BLaER1 treated with 17β-estradiol and CSF1 and Interleukin-3, amounts not matched to agents 10 nM and 100 nM (cell line): ENCODE results near the gene GYPC.
"Not testable (repeated sequence)": the region's sequence is repeated elsewhere in the genome, so short reads cannot be mapped to it uniquely, and the experiment has no call there.

Experiments
- H3K27ac ChIP-seq, 11 experiments: shearing (Covaris generic); formaldehyde crosslinking; 2 replicates each; pipeline ENCODE4 v1.8.1; 2022
- H3K27me3 ChIP-seq, 11 experiments: shearing (Covaris generic); formaldehyde crosslinking; 2 replicates each; pipeline ENCODE4 v1.8.1; 2022
- H3K36me3 ChIP-seq, 11 experiments: shearing (Covaris generic); formaldehyde crosslinking; 2 replicates each; pipeline ENCODE4 v1.8.1; 2022
- H3K4me1 ChIP-seq, 10 experiments: shearing (Covaris generic); formaldehyde crosslinking; 2 replicates each; pipeline ENCODE4 v1.8.1; 2022
- H3K4me2 ChIP-seq, 11 experiments: shearing (Covaris generic); formaldehyde crosslinking; 2 replicates each; pipeline ENCODE4 v1.8.1; 2022
- H3K4me3 ChIP-seq, 10 experiments: shearing (Covaris generic); formaldehyde crosslinking; 2 replicates each; pipeline ENCODE4 v1.8.1; 2022
- H3K9ac ChIP-seq, 11 experiments: shearing (Covaris generic); formaldehyde crosslinking; 2 replicates each; pipeline ENCODE4 v1.8.1; 2022
- H3K9me3 ChIP-seq, 11 experiments: shearing (Covaris generic); formaldehyde crosslinking; replicated peaks in 1 of 11; 2 replicates each; pipeline ENCODE4 v1.8.1; 2022
- H4K20me1 ChIP-seq, 11 experiments: shearing (Covaris generic); formaldehyde crosslinking; 2 replicates each; pipeline ENCODE4 v1.8.1; 2022
- Cebpa-rat ChIP-seq, 11 experiments: shearing (Covaris generic); IDR thresholded peaks; 2 replicates each; pipeline ENCODE4 v1.8.1; 2022

Gene GYPC

DNA sequence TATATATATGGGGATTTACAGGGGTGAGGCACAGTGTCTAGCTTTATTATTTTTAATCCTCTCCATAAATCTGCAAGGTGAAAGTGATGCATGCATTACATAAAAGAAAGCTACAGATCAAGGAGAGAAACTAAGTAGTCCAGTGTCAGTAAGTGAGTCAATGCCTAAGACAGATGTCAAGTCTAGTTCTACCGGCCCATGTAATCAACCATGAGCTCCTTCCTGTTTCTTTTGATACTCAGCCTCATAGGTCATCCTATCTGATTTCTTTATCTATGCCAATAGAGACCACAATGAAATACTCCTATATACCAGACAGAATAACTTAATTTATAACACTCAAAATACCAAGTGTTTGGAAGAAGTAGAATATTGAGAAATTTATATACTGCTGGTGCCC, 20.2 kb upstream of the GYPC start:
- no peak for TF ChIP-seq Cebpa-rat (IDR thresholded peaks at IDR 0.05)
- peaks cover 18 to 53% (median 36%) of the 10 kb centered on the region in 10 experiments for H3K4me1 ChIP-seq
- no peaks in the 10 kb centered on the region; a peak in 1 of 22 replicates for H3K9me3 ChIP-seq
- no peaks in the 10 kb centered on the region for H3K27me3 ChIP-seq
- H3K4me3 ChIP-seq, result no peak overlapping the region
- H4K20me1 ChIP-seq, result no peaks in the 10 kb centered on the region
- H3K36me3 ChIP-seq, result no peaks in the 10 kb centered on the region
- H3K27ac ChIP-seq, result peak overlapping the region in 5 of 11 experiments; percentile 28 to 72 (median 45); a peak in 5 of 22 replicates
- peak overlapping the region in 5 of 11 experiments; percentile 39 to 82 (median 67); a peak in 10 of 22 replicates for H3K4me2 ChIP-seq
- H3K9ac ChIP-seq, result no peak overlapping the region

DNA sequence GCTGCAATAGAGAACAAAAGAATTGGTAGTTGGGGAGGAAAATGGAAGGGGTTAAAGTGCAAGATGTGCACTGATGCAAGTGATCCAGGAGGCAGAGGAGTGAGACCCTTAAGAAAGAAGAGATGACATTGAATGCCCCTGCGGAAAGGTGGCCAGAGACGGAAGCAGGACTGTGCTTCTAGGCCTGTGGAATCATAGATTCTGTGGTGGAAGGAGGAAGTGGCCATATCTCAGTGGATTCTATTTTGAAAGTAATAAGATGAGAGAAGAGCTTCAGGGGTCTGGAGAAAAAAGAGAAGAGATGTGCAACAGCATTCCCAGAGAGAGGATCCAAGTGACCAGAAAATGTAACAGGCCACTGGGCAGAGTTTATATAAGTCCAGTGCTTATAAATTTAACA, 18.6 kb upstream of the GYPC start:
- Histone ChIP-seq H3K36me3 (no peaks in the 10 kb centered on the region), H3K9me3 (no peaks in the 10 kb centered on the region; a peak in 1 of 22 replicates), H3K27ac (peak overlapping the region in 7 of 11 experiments; percentile 11 to 63 (median 45); a peak in 10 of 22 replicates), H3K4me3 (no peak overlapping the region), H3K27me3 (no peaks in the 10 kb centered on the region), H3K4me2 (peak overlapping the region; percentile 14 to 78 (median 44)), H3K4me1 (peaks cover 18 to 52% (median 36%) of the 10 kb centered on the region in 10 experiments), H3K9ac (no peak overlapping the region; a peak in 1 of 22 replicates), H4K20me1 (no peaks in the 10 kb centered on the region)
- TF ChIP-seq Cebpa-rat (IDR thresholded peaks at IDR 0.05), result no peak

DNA sequence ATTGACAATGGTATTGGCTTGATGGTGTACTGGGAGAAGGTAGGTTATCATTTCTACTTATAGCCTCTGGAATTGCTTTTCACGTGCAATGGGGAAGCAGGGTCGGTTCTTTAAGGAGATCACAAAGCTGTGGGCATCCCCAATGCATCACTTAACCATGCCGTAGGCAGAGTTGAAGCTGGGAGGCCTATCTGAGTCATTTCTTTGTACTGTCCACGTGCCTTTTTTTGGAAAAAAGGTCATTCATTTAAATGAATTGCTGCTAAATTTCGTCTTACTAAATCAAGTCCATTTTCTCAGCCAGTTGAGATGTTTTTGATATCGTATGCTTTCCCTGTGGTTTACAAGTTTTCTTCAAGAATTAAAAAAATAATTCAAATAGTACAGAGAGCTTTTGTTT, 17.2 kb upstream of the GYPC start:
- Histone ChIP-seq H3K36me3 (no peaks in the 10 kb centered on the region), H3K4me1 (peaks cover 17 to 49% (median 32%) of the 10 kb centered on the region in 10 experiments), H3K27me3 (no peaks in the 10 kb centered on the region), H3K4me3 (no peak overlapping the region), H4K20me1 (no peaks in the 10 kb centered on the region), H3K27ac (no peak overlapping the region), H3K4me2 (no peak overlapping the region), H3K9ac (no peak overlapping the region), H3K9me3 (peaks cover 0 to 4% (median 0%) of the 10 kb centered on the region in 11 experiments; a peak in 4 of 22 replicates)
- no peak for TF ChIP-seq Cebpa-rat (IDR thresholded peaks at IDR 0.05)

DNA sequence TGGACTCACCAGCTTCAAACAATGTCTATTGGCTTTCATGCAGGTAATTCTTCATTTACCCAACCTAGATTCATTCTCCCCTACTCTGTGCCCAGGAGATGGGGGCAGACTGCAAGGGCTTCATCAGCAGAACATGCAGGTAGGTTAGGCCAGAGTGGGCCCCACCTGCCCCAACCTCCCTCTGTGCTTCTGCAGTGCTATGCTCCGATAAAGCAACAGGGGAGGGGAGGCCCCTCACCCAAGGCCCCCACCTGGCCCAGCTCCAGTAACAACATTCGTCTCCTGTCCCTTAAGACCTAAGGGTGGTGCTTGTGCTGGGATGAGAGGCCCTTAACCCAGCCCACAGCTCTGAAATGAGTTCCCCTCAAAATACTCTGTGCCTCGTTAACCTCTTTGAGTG, 16.7 kb upstream of the GYPC start:
- Histone ChIP-seq H3K4me1 (peaks cover 22 to 49% (median 35%) of the 10 kb centered on the region in 10 experiments), H3K27me3 (no peaks in the 10 kb centered on the region), H3K4me3 (no peak overlapping the region)

DNA sequence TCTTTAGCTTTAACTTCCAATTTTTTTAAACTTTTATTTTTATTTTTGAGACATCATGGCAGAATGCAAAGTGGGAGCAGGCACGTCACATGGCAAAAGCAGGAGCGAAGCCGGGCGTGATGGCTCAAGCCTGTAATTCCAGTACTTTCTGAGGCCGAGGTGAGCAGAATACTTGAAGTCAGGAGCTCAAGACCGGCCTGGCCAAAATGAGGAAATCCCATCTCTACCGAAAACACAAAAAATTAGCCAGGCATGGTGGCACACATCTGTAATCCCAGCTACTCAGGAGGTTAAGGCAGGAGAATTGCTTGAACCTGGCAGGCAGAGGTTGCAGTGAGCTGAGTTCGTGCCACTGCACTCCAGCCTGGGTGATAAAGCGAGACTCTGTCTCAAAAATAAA, 14.7 kb upstream of the GYPC start:
- not testable (repeated sequence) for H3K36me3 ChIP-seq, H3K27me3 ChIP-seq, H3K9ac ChIP-seq, H4K20me1 ChIP-seq, H3K4me3 ChIP-seq, H3K4me2 ChIP-seq, H3K27ac ChIP-seq
- peaks cover 0 to 15% (median 0%) of the 10 kb centered on the region in 11 experiments; a peak in 9 of 22 replicates for H3K9me3 ChIP-seq
- H3K4me1 ChIP-seq, result peaks cover 20 to 40% (median 30%) of the 10 kb centered on the region in 10 experiments

More for the DNA sequence above, 16.7 kb upstream of the GYPC start:
- Histone ChIP-seq H3K9me3 (peaks cover 0 to 9% (median 0%) of the 10 kb centered on the region in 11 experiments; a peak in 8 of 22 replicates), H3K27ac (no peak overlapping the region), H3K4me2 (no peak overlapping the region), H3K36me3 (no peaks in the 10 kb centered on the region), H4K20me1 (no peaks in the 10 kb centered on the region), H3K9ac (no peak overlapping the region)
- no peak for TF ChIP-seq Cebpa-rat (IDR thresholded peaks at IDR 0.05)

DNA sequence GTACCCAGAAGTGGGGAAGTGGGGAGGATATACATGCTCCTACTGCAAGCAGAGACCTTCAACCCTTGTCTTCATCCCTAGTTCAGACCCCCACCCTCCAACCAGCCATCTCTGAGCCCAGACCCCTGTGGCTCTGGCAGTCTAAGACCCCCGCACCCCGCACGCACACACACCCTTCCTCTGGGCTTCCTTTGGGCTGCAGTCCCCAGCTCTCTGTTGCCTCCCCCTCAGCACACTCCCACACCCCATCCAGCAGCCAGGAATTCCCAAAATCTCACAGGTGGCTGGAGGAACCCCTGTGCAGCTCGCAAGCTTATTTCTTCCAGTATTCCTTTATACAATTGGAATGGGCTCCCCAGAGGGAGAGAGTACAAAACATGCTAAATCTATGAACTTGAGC, 13.9 kb upstream of the GYPC start:
- no peak for TF ChIP-seq Cebpa-rat (IDR thresholded peaks at IDR 0.05)
- no peak overlapping the region for H3K4me3 ChIP-seq
- H3K27me3 ChIP-seq, result no peaks in the 10 kb centered on the region
- H3K9ac ChIP-seq, result no peak overlapping the region
- H3K27ac ChIP-seq, result no peak overlapping the region
- no peaks in the 10 kb centered on the region for H4K20me1 ChIP-seq
- H3K4me1 ChIP-seq, result peaks cover 18 to 34% (median 28%) of the 10 kb centered on the region in 10 experiments
- H3K36me3 ChIP-seq, result no peaks in the 10 kb centered on the region
- peaks cover 0 to 17% (median 0%) of the 10 kb centered on the region in 11 experiments; a peak in 9 of 22 replicates for H3K9me3 ChIP-seq
- H3K4me2 ChIP-seq, result no peak overlapping the region

DNA sequence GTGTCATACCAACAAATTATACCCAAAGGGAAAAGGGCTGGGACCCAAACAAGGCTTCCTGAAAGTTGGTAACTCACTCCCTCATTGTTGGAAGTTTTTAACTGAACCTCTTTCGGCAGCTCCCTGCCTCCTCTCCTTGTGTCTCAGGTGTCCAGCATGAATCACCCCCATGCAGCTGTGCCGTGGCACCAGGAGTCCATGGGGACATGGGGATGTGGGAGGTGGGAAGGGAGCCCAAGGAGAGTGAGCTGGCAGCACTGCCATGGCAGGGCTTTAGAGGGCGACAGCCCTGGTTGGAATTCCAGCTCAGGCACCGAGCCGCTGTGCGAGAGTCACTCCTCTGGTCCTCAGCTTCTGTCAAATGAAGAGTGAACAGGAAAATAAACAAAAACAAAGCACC, 12.5 kb upstream of the GYPC start:
- Histone ChIP-seq H3K4me2 (peak overlapping the region in 5 of 11 experiments; percentile 7 to 26 (median 25); a peak in 3 of 22 replicates), H3K27me3 (no peaks in the 10 kb centered on the region), H3K9ac (no peak overlapping the region), H3K4me3 (no peak overlapping the region), H3K4me1 (peaks cover 8 to 22% (median 16%) of the 10 kb centered on the region in 10 experiments), H3K9me3 (peaks cover 0 to 20% (median under 1%) of the 10 kb centered on the region in 11 experiments; a peak in 13 of 22 replicates), H3K27ac (0 out of 22 replicates have a peak overlapping the region, but pooled peaks of 2 of the 11 experiments have one; percentile 8 to 54), H3K36me3 (no peaks in the 10 kb centered on the region), H4K20me1 (no peaks in the 10 kb centered on the region)
- no peak for TF ChIP-seq Cebpa-rat (IDR thresholded peaks at IDR 0.05)

DNA sequence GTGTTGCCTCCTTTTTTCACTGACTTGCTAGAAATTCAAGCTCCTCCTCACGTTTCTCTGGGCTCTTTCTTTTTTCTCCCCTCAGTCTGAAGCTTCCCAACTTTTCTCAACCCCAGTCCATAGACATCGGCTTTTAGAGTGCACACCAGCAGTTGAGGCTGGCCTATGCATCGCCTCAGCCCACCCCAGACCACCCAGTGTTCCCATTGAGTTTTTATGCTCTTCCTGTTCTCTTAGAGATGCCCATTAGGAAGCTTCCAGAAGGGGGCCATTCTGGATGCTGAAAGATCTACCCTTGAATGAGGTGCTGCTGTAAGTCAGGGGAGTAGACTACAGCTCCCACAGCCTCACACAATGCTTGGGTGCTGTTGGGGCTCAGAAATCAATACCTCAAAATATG, 12.0 kb upstream of the GYPC start:
- Histone ChIP-seq H4K20me1 (no peaks in the 10 kb centered on the region), H3K36me3 (no peaks in the 10 kb centered on the region), H3K4me2 (peak overlapping the region in 10 of 11 experiments; percentile 26 to 54 (median 36); a peak in 16 of 22 replicates), H3K27me3 (no peaks in the 10 kb centered on the region), H3K4me3 (no peak overlapping the region), H3K27ac (peak overlapping the region in 8 of 11 experiments; percentile 27 to 61 (median 40); a peak in 8 of 22 replicates), H3K4me1 (peaks cover 8 to 22% (median 16%) of the 10 kb centered on the region in 10 experiments), H3K9me3 (peaks cover 0 to 24% (median 5%) of the 10 kb centered on the region in 11 experiments; a peak in 13 of 22 replicates), H3K9ac (no peak overlapping the region)
- no peak for TF ChIP-seq Cebpa-rat (IDR thresholded peaks at IDR 0.05)

DNA sequence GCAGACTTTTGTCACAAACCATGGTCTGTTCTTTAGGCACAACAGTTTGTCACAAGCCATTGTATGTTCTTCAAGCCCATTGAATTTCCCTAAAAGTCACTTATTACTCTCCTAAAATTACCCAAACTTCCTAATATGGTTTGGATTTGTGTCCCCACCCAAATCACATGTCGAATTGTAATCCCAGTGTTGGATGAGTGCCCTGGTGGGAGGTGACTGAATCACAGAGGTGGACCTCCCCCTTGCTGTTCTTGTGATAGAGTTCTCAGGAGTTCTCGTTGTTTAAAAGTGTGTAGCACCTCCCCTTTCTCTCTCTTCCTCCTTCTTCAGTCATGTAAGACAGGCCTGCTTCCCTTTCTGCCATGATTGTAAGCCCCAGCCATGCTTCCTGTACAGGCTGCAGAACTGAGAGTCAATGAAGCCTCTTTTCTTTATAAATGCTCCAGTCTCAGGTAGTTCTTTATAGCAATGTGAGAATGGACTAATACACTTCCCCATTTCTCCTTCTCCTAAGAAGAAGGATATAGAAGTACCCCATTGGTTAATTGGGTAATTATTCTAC, 11.2 kb upstream of the GYPC start:
- no peak for TF ChIP-seq Cebpa-rat (IDR thresholded peaks at IDR 0.05)
- no peaks in the 10 kb centered on the region for H3K27me3 ChIP-seq
- H3K9ac ChIP-seq, result no peak overlapping the region
- H3K36me3 ChIP-seq, result no peaks in the 10 kb centered on the region
- peak overlapping the region in 8 of 11 experiments; percentile 19 to 61 (median 40); a peak in 13 of 22 replicates for H3K27ac ChIP-seq
- no peak overlapping the region for H3K4me3 ChIP-seq
- H4K20me1 ChIP-seq, result no peaks in the 10 kb centered on the region
- peak overlapping the region; percentile 26 to 54 (median 35); a peak in 20 of 22 replicates for H3K4me2 ChIP-seq
- H3K4me1 ChIP-seq, result peaks cover 8 to 22% (median 16%) of the 10 kb centered on the region in 10 experiments
- H3K9me3 ChIP-seq, result peaks cover 0 to 31% (median 7%) of the 10 kb centered on the region in 11 experiments; a peak in 15 of 22 replicates
